Bronchial epithelial cell (primary cell): ENCODE results near the gene RPTOR. TPM values are rescaled to one million over a fixed set of nuclear protein-coding genes. Genes with fewer than 3 reads are reported as not detected.

Experiments used
- DNase-seq: peaks from one replicate; pipeline ENCODE4 v3.0.0-alpha.2; 2010; ENCODE audit warnings: low read depth
- FAIRE-seq: peaks from 2 replicates; lab custom pipeline; 2011; peaks lifted over from hg19 to GRCh38; lab: Jason Lieb, UNC
- H3K27me3 ChIP-seq: 2 replicates; pipeline ENCODE4 v1.5.1; 2011; ENCODE audit warnings: low read length; ENCODE audit not compliant: control insufficient read depth, insufficient read depth
- H3K36me3 ChIP-seq: 2 replicates; pipeline ENCODE4 v1.5.1; 2011; ENCODE audit warnings: low read length; ENCODE audit not compliant: control insufficient read depth, insufficient read depth
- H3K4me3 ChIP-seq: 2 replicates; pipeline ENCODE4 v1.5.1; 2011; ENCODE audit warnings: mild to moderate bottlenecking, low read depth, low read length, control low read depth
- CTCF ChIP-seq: IDR thresholded peaks from 2 replicates; pipeline ENCODE4 v1.5.1; 2011; ENCODE audit warnings: mild to moderate bottlenecking, moderate library complexity, low read length, control low read depth, inconsistent platforms; ENCODE audit not compliant: insufficient read depth, severe bottlenecking
- total RNA-seq: library from RNA; depleted of rRNA; stranded (reverse); fragments of >200 nt; gene quantifications from 2 replicates; pipeline ENCODE4 v1.2.1, GENCODE V29; 2014

RPTOR gene
- total RNA-seq, 1 donor from 2014 or later: 14.0 TPM

GRCh38 chr17:80673152-80673920, 128.7 kb downstream of the RPTOR start:
- no peak for DNase-seq
- no peak overlapping the region for H3K4me3 ChIP-seq
- TF ChIP-seq CTCF: no peak
- no peak for FAIRE-seq
- H3K27me3 ChIP-seq: no peaks in the 10 kb centered on the region
- H3K36me3 ChIP-seq: peaks cover 1% of the 10 kb centered on the region

- H3K36me3 ChIP-seq: peaks cover 1% of the 10 kb centered on the region
- no peak for TF ChIP-seq CTCF
- no peak for DNase-seq
- FAIRE-seq: no peak
- H3K4me3 ChIP-seq: no peak overlapping the region
- H3K27me3 ChIP-seq: no peaks in the 10 kb centered on the region
Measured at GRCh38 chr17:80675438-80676095, 130.9 kb downstream of the RPTOR start.

GRCh38 chr17:80676096-80676466, 131.4 kb downstream of the RPTOR start:
- FAIRE-seq (no peak), DNase-seq (no peak)
- no peak for TF ChIP-seq CTCF
- H3K4me3 ChIP-seq: no peak overlapping the region
- no peaks in the 10 kb centered on the region for H3K27me3 ChIP-seq
- H3K36me3 ChIP-seq: peaks cover 2% of the 10 kb centered on the region

- no peaks in the 10 kb centered on the region for H3K27me3 ChIP-seq
- no peak overlapping the region for H3K4me3 ChIP-seq
- H3K36me3 ChIP-seq: peaks cover 2% of the 10 kb centered on the region
- DNase-seq (no peak), FAIRE-seq (no peak)
- TF ChIP-seq CTCF: no peak
Measured at GRCh38 chr17:80676564-80676963, 131.9 kb downstream of the RPTOR start.

- Histone ChIP-seq H3K4me3 (no peak overlapping the region), H3K27me3 (no peaks in the 10 kb centered on the region), H3K36me3 (peaks cover 2% of the 10 kb centered on the region)
- no peak for TF ChIP-seq CTCF
- FAIRE-seq: no peak
- DNase-seq: no peak
Measured at GRCh38 chr17:80677214-80677756, 132.6 kb downstream of the RPTOR start.
